NK-92 (cell line): Measurements from ENCODE around the gene OSBPL8.

ENCODE experiments used
- DNase-seq: peaks from one replicate; lab custom pipeline; 2025; ENCODE audit not compliant: unreplicated experiment; lab: John Stamatoyannopoulos, UW

The OSBPL8 gene

GRCh38 chr12:76559400-76560085 is at the start of gene OSBPL8:
OSBPL8 (minus strand) TSS chr12:76559771; CDS start chr12:76487551, 72,220 bp downstream.
- DNase-seq = peak; percentile 48

GRCh38 chr12:76608070-76608469 is 48.5 kb upstream of the OSBPL8 start:
- DNase-seq = no peak

GRCh38 chr12:76595056-76595455 is 35.5 kb upstream of the OSBPL8 start:
- no peak for DNase-seq

GRCh38 chr12:76591476-76591875 is 31.9 kb upstream of the OSBPL8 start:
- no peak for DNase-seq

GRCh38 chr12:76590131-76590530 is 30.6 kb upstream of the OSBPL8 start:
- no peak for DNase-seq

- no peak for DNase-seq
These were observed 29.5 kb upstream of the OSBPL8 start for GRCh38 chr12:76588881-76589565.

GRCh38 chr12:76587428-76588178 is 28.0 kb upstream of the OSBPL8 start:
- DNase-seq = no peak

GRCh38 chr12:76586764-76587395 is 27.3 kb upstream of the OSBPL8 start:
- no peak for DNase-seq

- no peak for DNase-seq
These were observed 23.7 kb upstream of the OSBPL8 start for GRCh38 chr12:76583301-76583700.

- no peak for DNase-seq
These were observed 14.3 kb upstream of the OSBPL8 start for GRCh38 chr12:76573840-76574373.

- DNase-seq = no peak
These were observed 11.7 kb upstream of the OSBPL8 start for GRCh38 chr12:76571256-76571655.

- no peak for DNase-seq
These were observed 10.4 kb upstream of the OSBPL8 start for GRCh38 chr12:76569685-76570604.

GRCh38 chr12:76568888-76569551 is 9.4 kb upstream of the OSBPL8 start:
- DNase-seq = no peak

GRCh38 chr12:76568130-76568529 is 8.6 kb upstream of the OSBPL8 start:
- no peak for DNase-seq

- no peak for DNase-seq
These were observed 3.5 kb upstream of the OSBPL8 start for GRCh38 chr12:76563061-76563460.

- DNase-seq = no peak
These were observed 2.6 kb upstream of the OSBPL8 start for GRCh38 chr12:76562130-76562529.

GRCh38 chr12:76560086-76560491 is 518 bp upstream of the OSBPL8 start:
- DNase-seq = no peak

- DNase-seq = peak; percentile 50
These were observed 729 bp downstream of the OSBPL8 start for GRCh38 chr12:76558684-76559399.

- DNase-seq = no peak
These were observed 3.2 kb downstream of the OSBPL8 start for GRCh38 chr12:76556368-76556767.
